NOMO-1 treated with dmso at 0.1 percent for 144 hours (cell line): ENCODE measurements around the gene MYH15.

Experiments
- DNase-seq: peaks from one replicate; lab custom pipeline; 2025; ENCODE audit not compliant: unreplicated experiment; lab: John Stamatoyannopoulos, UW

Gene MYH15

DNA sequence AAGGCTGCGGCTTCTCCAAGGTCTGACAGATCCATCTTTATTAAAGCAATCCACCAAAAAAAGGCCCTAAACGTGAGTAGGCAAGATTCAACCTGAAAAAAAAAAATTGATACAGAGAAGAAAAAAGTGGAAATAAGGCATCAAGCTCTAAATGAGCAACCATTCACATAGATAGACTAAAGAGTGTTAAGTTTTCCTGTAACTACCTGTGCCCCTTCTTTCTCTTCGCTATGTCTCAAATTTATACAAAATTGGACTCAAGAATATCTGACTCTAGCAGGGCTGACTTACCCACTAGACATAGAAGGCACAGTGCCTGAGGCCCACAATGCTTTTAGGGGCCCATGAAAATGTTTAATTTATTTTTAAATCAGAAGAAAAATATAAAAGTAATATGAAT lies at the start of gene MYH15:
MYH15 (minus strand) TSS at position 101 of the 400 bp plus-strand sequence; CDS start at position 35, 66 bp downstream.
- DNase-seq, result no peak

DNA sequence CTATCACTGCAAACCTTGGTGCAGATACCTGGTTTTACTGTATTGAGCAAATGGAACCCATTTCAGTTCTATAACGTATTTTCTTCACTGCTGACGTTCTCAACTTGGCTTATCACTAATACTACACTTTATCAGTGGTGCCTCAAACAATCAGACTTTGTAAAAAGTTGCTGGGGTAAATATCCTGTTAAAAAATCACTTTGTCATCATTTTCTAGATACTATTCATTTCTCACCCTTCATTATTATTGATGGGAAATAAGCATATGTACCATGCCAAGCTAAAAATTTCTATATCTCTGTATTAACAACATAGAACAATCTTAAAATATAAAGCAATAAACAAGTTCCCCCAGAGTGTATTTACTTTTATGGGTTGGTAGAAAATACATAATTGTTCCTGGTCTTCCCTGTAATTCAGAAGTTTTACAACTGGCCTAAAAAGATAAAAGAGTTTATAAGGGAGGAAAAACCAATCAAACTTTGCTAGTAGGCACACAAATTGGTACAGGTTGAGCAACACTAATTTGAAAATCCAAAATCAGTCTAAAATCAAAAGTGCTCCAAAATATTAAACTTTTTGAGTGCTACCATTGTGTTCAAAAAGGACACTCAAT lies 45.7 kb upstream of the MYH15 start:
- no peak for DNase-seq

DNA sequence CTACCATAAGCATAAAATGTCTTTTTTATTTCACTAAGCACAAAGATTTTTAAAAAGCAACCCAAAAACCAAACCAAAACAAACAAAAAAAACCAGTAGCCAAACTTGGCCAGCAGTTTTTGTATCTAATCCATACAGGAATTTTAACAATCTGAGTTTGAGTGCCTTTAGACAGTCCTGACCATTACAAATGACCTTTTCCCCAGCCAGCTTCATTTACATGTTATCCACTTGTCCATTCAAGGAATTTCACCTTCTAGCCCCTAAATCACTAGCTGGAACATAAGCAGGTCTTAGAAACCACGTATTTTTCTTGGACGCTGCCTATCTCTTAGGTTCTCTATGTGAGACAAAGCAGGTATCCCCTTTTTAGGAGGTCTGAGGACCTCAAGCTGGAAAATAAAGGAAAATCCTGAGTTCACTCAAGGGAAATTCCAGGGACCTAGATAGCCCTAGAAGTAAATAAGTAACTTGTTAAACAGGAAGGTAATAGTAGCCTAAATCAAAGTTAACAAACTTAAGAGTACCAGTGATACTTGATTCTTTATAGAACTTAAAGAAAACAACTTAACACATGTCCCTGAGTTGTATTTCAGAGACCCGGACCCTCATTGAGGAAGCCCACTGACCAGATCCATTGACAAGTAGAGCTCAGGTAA lies 44.6 kb upstream of the MYH15 start:
- no peak for DNase-seq

DNA sequence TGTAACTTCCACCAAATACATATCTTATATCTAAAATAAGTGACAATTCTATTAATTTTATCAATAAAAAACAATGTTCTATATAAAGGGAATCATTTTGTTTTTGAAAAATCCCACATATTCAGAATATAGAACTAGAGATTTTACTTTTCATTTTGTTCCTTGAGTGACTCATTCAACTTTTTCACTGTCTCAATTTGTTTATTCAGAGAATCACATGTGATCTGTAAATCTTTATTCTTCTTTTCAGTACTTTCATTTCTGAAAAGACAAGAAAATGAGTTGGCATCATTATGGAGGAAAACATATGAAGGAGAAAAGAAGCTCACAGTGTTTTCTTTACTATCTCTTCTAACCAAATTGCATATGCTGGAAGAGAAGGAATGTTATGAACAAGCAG lies 43.8 kb upstream of the MYH15 start:
- DNase-seq, result no peak

DNA sequence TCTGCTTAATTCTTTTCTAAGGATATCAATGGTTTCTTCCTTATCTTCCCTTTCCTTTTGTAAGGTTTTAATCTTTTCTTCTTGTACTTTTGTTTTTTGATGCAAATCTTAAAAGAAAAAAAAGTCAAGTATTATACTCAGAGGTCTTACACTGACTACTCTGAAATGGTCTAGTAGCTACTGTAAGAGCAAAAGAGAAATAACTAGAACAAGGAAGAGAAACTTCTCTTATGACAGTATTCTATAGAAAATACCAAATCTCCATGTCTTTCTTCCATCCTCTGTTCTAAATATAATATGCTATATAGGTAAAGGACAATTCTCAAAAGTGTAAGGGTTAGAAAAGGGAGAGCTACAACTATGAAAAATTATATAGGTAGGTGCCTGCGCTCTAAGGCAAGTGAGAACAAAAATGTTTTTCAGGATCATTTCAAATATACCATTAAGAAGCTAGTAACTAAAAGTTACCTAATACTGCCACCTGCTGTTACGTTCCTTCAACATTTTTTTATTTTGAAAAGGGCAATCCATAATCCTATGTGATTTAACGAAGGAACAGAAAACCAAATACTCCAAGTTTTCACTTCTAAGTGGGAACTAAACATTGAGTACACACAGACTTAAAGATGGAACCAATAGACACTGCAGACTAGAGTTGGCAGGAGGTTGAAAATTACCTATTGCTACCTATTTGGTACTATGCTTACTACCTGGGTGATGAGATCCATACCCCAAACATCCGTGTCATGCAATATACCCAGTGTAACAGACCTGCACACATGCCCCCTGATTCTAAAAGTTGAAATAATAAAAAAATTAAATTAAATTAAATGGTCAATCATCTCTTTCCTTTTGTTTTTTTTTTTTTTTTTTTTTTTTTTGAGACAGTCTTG lies 42.1 kb upstream of the MYH15 start:
- DNase-seq, result no peak

DNA sequence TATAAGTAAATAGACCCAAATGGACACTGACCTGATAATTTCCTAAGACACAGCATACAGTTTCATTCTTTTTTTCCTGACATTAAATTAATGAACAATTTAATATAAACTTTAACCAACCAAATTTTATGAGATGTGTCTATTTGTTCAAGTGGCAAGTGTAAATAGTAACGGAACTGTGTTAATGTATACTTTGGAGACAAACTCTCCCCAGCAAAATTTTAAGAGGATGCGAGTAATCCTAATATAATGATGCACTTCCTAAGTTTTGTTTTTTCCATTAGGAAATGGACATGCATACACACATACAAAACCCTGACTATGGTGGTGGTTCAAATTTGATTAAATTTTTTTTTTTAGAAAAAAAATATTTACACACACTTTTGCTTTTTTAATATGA lies 38.5 kb upstream of the MYH15 start:
- no peak for DNase-seq

DNA sequence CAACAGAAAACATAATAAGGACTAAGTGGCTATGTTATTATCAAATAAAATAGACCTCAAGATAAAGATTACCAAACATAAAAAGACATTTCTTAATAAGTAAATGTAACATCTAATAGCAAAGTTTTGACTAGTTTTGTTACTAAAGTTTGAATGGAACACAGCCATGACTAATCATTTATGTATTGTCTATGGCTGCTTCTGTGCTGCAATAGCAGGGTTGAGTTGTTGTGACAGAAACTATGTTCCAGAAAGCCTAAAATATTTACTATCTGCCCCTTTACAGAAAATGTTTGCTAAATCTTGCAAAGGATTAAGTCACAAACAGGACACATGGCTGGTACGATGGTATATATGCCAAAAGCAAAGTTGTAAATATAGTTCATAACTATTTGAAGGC lies 37.9 kb upstream of the MYH15 start:
- no peak for DNase-seq

DNA sequence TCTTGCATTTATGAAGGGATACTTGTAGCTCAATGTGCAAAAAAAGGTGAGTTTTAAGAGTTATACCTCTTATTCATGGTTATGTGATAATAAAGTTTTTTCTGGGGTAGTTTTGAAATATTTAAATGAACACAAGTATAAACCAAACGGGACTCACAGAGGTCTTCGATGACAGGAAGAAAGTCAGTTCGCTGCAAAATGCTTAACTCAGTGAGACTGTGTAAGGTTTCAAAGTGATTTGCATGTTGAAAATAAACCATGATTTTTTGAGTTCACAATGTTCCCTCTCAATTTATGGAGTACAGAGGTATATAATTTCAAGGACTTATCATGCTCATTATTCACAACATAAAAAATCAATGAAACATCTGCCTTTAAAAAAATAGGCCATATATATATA lies 36.3 kb upstream of the MYH15 start:
- DNase-seq, result no peak

DNA sequence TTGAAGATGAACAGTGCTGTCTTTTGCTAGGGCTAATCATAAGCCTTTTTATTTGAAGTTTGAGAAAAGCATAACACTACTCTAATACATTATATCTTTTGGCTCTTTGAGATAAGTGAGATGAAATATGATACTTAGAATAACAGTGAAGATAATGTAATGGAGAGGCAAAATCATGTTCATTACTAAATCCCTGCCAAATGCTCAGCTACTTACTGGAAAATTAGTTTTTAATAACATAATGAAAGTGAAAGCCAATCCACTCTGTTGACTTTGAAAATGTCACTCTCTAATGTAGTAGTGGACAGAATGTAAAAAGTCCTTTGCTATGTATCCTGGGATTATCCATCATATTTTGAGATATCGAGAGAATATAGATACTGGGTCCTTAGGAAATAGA lies 35.9 kb upstream of the MYH15 start:
- DNase-seq, result no peak

DNA sequence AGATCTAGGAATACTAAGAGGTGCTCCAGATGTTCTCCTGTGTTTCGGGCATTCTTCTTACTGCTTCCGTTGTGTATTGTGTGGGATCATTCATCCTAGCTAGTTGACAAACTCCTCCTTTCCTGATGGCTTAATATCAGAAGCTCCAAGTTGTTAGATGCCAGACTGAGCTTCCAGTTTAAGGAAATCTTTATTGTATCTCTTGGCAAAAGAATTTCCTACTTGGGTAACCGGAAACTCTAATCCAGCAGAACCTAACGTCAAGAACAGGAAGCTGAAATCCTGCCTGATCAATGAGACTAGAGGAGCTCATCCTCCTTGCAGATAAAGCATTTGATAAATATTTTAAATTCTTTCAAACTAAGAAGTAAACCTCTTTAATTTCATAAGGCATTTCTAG lies 27.7 kb upstream of the MYH15 start:
- no peak for DNase-seq

DNA sequence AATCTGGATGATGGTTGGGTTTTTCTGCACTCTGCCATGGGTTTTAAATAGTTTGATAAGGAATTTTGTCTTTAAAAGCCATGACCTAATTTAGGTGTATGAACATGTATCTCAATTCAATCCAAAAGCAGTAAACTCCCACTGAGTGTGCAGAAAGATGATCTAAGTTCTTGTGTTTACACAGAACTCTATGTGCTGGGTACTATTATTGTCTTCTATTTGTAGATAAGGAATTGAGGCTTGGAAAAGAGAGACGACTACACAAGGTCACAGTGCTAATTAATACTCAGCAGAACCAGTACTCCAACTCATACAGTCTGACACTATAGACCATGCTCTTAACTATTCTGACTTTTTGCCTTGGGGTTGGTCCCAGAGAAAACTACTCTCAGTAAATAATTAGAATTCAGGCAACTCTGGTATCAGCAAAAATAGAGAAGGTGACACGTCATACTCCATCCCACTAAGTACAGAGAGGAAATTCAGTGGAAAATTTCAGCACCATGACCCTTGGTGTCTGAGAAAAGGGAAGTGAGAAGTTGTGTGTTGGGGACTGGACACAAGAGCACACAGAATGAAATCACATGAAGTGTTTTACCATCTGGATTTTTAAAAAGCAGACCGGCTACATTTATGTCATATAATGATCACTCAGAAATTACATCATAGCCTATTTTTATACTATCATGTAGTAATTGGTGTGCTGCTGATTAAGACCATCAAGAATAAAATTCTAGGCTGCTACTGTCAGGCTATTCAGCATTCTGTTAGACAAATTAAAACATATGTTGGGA lies 18.3 kb upstream of the MYH15 start:
- peak; percentile 76 for DNase-seq

DNA sequence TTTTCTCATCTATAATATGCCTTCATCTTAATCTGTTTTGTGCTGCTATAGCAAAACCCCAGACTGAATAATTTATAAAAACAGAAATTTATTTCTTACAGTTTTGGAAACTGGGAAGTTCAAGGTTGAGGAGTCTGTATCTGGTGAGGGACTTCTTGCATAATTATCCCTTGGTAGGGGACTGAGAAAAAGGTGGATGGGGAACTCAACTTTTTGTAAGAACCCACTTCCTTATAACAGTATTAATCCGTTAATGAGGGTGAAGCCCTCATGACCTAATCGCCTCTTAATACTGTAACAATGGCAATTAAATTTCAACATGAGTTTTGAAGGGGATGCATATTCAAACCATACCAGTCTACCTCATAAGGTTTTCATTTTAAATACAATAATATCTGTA lies 17.4 kb upstream of the MYH15 start:
- DNase-seq, result no peak

DNA sequence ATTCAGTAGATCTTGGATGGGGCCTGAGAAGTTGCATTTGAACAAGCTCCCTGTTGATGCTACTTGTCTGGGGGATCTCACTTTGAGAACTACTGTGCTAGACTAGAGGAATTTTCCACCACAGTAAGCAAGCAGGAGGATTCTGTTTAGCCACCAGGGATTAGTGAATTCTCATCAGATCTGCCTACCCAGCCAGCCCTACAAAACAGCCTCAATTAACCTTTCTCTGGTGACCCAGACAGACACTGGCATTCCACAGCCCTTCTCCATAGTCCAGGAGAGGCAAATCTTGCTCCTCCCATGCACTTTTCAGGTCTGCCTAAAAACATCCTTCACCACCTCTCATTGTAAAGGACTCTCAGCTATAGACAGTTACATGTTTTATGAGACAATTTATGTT lies 16.7 kb upstream of the MYH15 start:
- no peak for DNase-seq

DNA sequence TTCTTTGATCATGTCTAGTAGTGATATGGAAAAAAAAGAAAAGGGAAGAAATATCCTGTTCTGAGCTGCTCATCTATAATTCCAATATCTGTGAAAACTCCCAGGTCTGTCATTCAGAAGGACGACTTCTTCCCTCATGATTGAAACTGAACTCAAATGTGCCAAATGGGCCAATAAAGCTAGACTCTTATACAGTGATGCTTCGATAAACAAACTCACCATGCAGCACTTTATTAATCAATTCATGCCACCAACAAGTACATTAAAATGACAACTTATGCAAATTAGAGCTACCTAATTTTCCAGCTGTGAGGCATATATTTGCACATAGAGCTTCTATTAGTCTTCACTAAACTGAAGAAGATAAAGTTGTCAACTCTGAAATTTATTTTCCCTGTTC lies 15.6 kb upstream of the MYH15 start:
- DNase-seq, result no peak

DNA sequence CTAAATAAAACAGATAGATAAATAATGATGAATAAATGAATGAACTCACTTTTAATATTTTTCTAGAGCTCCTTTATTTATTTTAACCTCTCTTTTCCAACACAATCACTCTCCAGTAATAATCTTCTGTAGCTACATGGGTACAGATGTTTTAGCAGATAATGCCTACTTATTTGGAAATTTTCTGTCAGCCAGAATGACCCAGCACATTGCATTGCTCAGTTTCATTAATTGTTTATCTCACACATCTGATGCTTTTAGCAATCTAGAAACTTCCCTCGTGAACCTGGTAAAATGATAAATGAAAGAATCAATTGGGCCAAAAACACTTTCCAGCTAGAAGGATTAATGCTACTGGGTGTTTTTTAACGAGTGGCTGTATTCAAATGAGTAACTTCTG lies 14.9 kb upstream of the MYH15 start:
- no peak for DNase-seq

DNA sequence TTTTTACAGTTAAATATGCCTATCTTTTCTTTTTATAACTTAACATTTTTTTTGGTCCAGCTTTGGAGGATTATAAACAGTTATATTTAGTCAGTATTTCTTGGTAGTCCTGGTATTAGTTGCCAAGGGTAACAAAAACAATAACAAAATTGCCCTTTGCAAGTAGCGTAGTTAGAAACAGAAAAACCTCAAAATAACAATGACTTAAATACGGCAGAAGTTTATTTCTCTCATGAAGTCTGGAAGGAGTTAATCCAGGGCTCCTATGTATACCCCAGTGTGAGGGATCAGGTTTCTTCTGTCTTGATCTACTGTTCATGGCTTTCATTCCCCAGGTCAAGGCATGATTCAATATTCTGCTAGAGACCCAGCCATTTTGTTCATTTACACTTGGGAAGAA lies 14.1 kb upstream of the MYH15 start:
- DNase-seq, result no peak

DNA sequence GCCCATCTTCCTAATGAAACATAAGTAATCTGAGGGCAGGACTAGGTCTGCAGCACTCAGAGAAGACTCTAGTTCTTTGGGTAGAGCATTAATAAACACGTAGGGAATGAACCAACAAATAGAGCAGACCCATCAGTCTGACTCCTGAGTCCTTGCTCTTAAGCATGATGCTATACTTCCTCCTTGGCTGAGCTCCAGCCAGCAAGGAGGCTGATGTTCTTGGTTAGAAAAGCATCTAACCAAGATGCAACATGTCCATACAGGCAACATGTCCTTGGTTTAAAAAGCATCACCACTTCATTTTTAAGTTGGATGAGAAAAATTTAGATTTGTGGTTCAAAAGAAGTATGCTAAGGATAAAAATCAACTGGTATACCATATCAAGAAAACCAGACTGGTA lies 8.5 kb upstream of the MYH15 start:
- DNase-seq, result no peak

DNA sequence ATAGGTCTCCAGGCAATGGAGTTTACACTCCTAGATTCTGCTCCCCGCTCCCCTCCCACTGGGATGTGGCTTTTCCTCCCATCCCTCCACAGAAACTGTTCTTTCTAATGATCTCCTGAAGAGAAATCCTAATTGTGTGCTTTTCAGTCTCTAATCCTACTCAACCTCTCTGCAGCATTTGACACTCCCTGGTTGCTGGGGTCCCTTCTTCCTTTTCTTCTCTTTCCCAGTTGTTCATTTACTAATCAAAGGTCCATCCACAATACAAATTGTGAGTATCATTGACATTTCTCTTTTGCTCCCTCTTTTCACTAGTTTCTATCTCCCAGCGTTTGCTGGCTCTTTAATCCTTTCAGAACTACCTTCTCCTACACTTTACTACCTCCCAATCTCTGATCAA lies 6.5 kb upstream of the MYH15 start:
- DNase-seq, result no peak

DNA sequence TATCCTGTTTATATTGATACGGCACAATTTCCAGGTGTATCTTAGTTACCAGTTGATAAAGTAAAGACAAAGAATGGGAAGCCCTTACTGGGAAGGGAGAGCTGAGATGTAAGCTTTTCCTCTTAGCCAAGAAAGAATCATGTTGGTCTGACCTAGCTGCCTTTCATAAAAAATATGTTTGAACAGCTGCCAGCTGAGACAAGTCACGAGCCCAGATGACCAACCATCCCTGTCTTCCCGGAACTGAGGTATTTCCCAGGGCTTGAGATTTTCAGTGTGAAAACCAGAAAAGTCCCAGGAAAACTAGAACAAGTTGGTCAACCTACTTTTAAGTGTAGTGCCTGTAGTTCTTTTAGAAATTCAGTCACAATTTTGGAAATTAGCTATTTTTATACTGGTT lies 3.6 kb upstream of the MYH15 start:
- DNase-seq, result no peak

DNA sequence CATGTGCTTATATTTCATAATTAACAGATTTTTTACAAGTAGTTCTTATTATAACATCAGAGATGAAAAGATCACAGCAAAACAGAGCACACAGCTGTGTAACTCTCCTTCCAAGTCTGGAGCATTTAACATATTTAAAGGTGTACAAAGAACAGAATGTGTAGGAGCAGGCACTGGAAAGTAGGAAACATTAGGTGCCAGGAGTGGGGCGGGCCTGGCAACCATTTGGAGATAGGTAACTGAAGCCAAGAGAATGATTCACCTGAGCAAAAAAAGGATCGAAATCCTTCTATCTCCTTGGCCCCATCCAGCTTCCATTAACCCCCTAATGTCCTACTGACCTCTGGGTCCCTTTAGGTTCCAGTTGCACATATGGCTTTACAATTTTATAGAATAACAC lies 2.3 kb upstream of the MYH15 start:
- no peak for DNase-seq

DNA sequence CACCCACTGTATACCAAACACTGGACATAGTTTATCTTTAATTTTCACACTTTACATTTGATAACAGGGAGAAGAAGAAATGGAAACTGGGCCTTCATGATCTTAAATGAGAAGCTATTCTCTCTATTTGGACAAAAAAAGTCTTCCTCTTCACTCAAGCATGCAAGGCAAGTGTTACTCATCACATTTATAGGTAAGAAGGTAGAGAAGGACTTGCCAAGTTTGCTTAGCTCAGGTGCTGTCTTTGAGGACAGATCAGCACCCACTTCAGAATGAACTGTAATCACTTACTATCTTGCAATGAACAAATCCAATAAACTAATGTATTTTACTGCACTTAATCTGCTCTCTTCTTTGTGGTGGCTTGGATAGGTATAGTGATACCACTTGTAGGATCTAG lies 1.1 kb upstream of the MYH15 start:
- no peak for DNase-seq
